Caco-2 (cell line): ENCODE measurements around the gene VCAN. TPM values are rescaled to one million over a fixed set of nuclear protein-coding genes. Genes with fewer than 3 reads are reported as not detected.

Experiments used
- BruUV-seq: library from RNA; stranded (reverse); fragments of 400-500 nt; replicated peaks from 2 replicates; lab custom pipeline; 2021; lab: Mats Ljungman, UMichigan
- CTCF ChIA-PET: fragments of 300-600 bp; sonication (Branson Sonifier 250); formaldehyde crosslinking; loops from one replicate; lab custom pipeline; 2022; ENCODE audit warnings: antibody characterized with exemption; lab: Charles Lee
- POLR2A ChIA-PET: fragments of 300-600 bp; sonication (Branson Sonifier 250); formaldehyde crosslinking; loops from one replicate; lab custom pipeline; 2022; ENCODE audit warnings: antibody characterized with exemption; lab: Charles Lee
- DNase-seq, 2 experiments: peaks; one replicate each; pipeline versions ENCODE4 v3.0.0 to v3.0.0-alpha.2; 2020 to 2022
- H3K27me3 ChIP-seq: replicated peaks from 2 replicates; pipeline ENCODE4 v1.6.0; 2011; ENCODE audit warnings: low read length; ENCODE audit not compliant: control insufficient read depth, insufficient read depth
- H3K36me3 ChIP-seq: 2 replicates; pipeline ENCODE4 v1.5.1; 2011; ENCODE audit warnings: low read length; ENCODE audit not compliant: control insufficient read depth, insufficient read depth
- H3K4me1 ChIP-seq: fragments of 250-450 bp; sonication (Bioruptor Pico); 2 replicates; pipeline ENCODE4 v1.5.1; 2020; ENCODE audit warnings: mild to moderate bottlenecking
- H3K4me3 ChIP-seq: 2 replicates; pipeline ENCODE4 v1.5.1; 2011; ENCODE audit warnings: low read depth, mild to moderate bottlenecking, control low read depth, low read length
- H3K9me3 ChIP-seq: fragments of 250-450 bp; sonication (Bioruptor Pico); 2 replicates; pipeline ENCODE4 v1.5.1; 2020; ENCODE audit warnings: mild to moderate bottlenecking, moderate library complexity
- H3K27ac Mint-ChIP-seq: one replicate; pipeline ENCODE4 v1.8.0; 2022; ENCODE audit warnings: mixed read lengths; ENCODE audit not compliant: unreplicated experiment
- H3K27me3 Mint-ChIP-seq: one replicate; pipeline ENCODE4 v1.8.0; 2022; ENCODE audit warnings: mixed read lengths; ENCODE audit not compliant: insufficient read depth, unreplicated experiment
- H3K36me3 Mint-ChIP-seq: one replicate; pipeline ENCODE4 v1.8.0; 2022; ENCODE audit warnings: mild to moderate bottlenecking, mixed read lengths; ENCODE audit not compliant: insufficient read depth, unreplicated experiment
- H3K4me1 Mint-ChIP-seq: one replicate; pipeline ENCODE4 v1.8.0; 2022; ENCODE audit warnings: low read depth, mixed read lengths; ENCODE audit not compliant: unreplicated experiment
- H3K4me3 Mint-ChIP-seq: one replicate; pipeline ENCODE4 v1.8.0; 2022; ENCODE audit warnings: mild to moderate bottlenecking, moderate library complexity, mixed read lengths; ENCODE audit not compliant: unreplicated experiment
- H3K9me3 Mint-ChIP-seq: one replicate; pipeline ENCODE4 v1.8.0; 2022; ENCODE audit warnings: mixed read lengths; ENCODE audit not compliant: unreplicated experiment
- CTCF ChIP-seq, 2 experiments: fragments of 200-600 bp in 1 of 2; IDR thresholded peaks; 1 replicate in 1 of 2; 2 replicates in 1 of 2; pipeline versions ENCODE4 v1.5.1 to v1.8.0; 2011 to 2022; ENCODE audit warnings: antibody characterized with exemption in 1 of 2, control low read depth in 1 of 2, inconsistent platforms in 1 of 2, low read depth in 1 of 2, low read length in 1 of 2, mild to moderate bottlenecking in 1 of 2, moderate library complexity in 1 of 2; ENCODE audit not compliant: insufficient read depth in 1 of 2, severe bottlenecking in 1 of 2, unreplicated experiment in 1 of 2
- intact Hi-C: fragments of 100-400 bp; cut with micrococcal nuclease; formaldehyde crosslinking; loops from one replicate; pipeline ENCODE4 v1.10.0; 2022; ENCODE audit not compliant: unreplicated experiment
- total RNA-seq: library from RNA; stranded (reverse); gene quantifications from 2 replicates; pipeline ENCODE4 v1.2.3, GENCODE V29; 2022

VCAN gene
- total RNA-seq, 1 experiment from 2014 or later: 27.4 TPM

- BruUV-seq: no TSS peak
- Histone ChIP-seq H3K4me1 (no peaks in the 10 kb centered on the region), H3K9me3 (no peaks in the 10 kb centered on the region), H3K36me3 (no peaks in the 10 kb centered on the region), H3K4me3 (no peak overlapping the region), H3K27me3 (no peaks in the 10 kb centered on the region)
- intact Hi-C loops: no loop called here
- Mint-ChIP-seq H3K4me1 (peaks cover 4% of the 10 kb centered on the region), H3K4me3 (no peak overlapping the region), H3K36me3 (no peaks in the 10 kb centered on the region), H3K9me3 (no peaks in the 10 kb centered on the region), H3K27ac (no peak overlapping the region), H3K27me3 (no peaks in the 10 kb centered on the region)
- no peak for TF ChIP-seq CTCF (IDR thresholded peaks at IDR 0.05; ENCODE audit: insufficient read depth in 1 of 2, low read depth in 1 of 2, low read length in 1 of 2, severe bottlenecking in 1 of 2, unreplicated experiment in 1 of 2)
- POLR2A ChIA-PET: no interaction called here
- DNase-seq: no peak
- CTCF ChIA-PET: no interaction called here
Measured at GRCh38 chr5:83552275-83552674, 80.7 kb downstream of the VCAN start.

GRCh38 chr5:83553000-83553486 is 81.5 kb downstream of the VCAN start:
- Mint-ChIP-seq H3K4me3 (no peak overlapping the region), H3K4me1 (peaks cover 7% of the 10 kb centered on the region), H3K36me3 (no peaks in the 10 kb centered on the region), H3K9me3 (no peaks in the 10 kb centered on the region), H3K27ac (no peak overlapping the region), H3K27me3 (no peaks in the 10 kb centered on the region)
- Histone ChIP-seq H3K9me3 (no peaks in the 10 kb centered on the region), H3K36me3 (no peaks in the 10 kb centered on the region), H3K4me1 (peaks cover 4% of the 10 kb centered on the region; the same call in 1 of the 2 replicates), H3K27me3 (no peaks in the 10 kb centered on the region), H3K4me3 (no peak overlapping the region)
- no peak for DNase-seq
- TF ChIP-seq CTCF (IDR thresholded peaks at IDR 0.05; ENCODE audit: insufficient read depth in 1 of 2, low read depth in 1 of 2, low read length in 1 of 2, severe bottlenecking in 1 of 2, unreplicated experiment in 1 of 2): no peak
- CTCF ChIA-PET: no interaction called here
- POLR2A ChIA-PET: no interaction called here
- no TSS peak for BruUV-seq
- intact Hi-C loops: no loop called here

GRCh38 chr5:83554133-83554532 is 82.6 kb downstream of the VCAN start:
- POLR2A ChIA-PET: no interaction called here
- intact Hi-C loops: no loop called here
- no peak overlapping the region for H3K27ac Mint-ChIP-seq

More at GRCh38 chr5:83554133-83554532, 82.6 kb downstream of the VCAN start:
- BruUV-seq: no TSS peak
- Mint-ChIP-seq H3K27me3 (no peaks in the 10 kb centered on the region), H3K4me3 (no peak overlapping the region), H3K9me3 (no peaks in the 10 kb centered on the region), H3K36me3 (no peaks in the 10 kb centered on the region), H3K4me1 (peaks cover 10% of the 10 kb centered on the region)
- no peak for DNase-seq
- no peaks in the 10 kb centered on the region for H3K27me3 ChIP-seq
- no peak for TF ChIP-seq CTCF (IDR thresholded peaks at IDR 0.05; ENCODE audit: insufficient read depth in 1 of 2, low read depth in 1 of 2, low read length in 1 of 2, severe bottlenecking in 1 of 2, unreplicated experiment in 1 of 2)
- H3K4me1 ChIP-seq: peaks cover 14% of the 10 kb centered on the region
- CTCF ChIA-PET: no interaction called here
- H3K4me3 ChIP-seq: no peak overlapping the region
- no peaks in the 10 kb centered on the region for H3K36me3 ChIP-seq
- no peaks in the 10 kb centered on the region for H3K9me3 ChIP-seq
